ENCODE measurements around the gene ZBTB32. TPM values are rescaled to one million over a fixed set of nuclear protein-coding genes. Genes with fewer than 3 reads are reported as not detected.

ZBTB32 gene
- total RNA-seq, 1 donor from 2014 or later: not detected

DNA sequence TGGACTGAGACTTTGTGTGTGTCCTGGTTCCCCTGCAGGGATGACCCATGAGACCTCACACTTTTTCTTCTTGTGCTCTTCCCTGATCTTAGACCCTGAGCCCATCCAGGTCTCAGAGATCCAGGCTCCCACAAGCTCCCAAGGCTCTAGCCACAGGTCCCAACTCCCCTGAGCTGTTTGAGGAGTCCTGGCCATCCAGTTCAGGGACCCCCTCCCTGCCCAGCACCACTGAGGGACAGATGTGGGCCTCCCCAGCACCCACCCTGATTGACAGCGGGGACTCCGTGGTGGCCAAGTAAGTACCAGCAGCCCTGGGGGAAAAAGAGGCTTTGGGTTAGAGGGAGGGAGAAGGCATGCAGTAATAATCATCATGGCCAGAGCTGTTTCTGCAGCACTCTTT lies 55.3 kb downstream of the ZBTB32 start:
- Mint-ChIP-seq H3K9me3 (no peaks in the 10 kb centered on the region), H3K4me3 (peak overlapping the region; percentile 99), H3K27me3 (peaks cover 13% of the 10 kb centered on the region), H3K4me1 (ENCODE audit: unreplicated experiment) (peaks cover 9% of the 10 kb centered on the region), H3K36me3 (peaks cover 7% of the 10 kb centered on the region), H3K27ac (peak overlapping the region; percentile 53)
- DNase-seq (ENCODE audit: extremely low spot score, unreplicated experiment): no peak
- no peak for TF ChIP-seq CTCF (conservative IDR thresholded peaks at IDR 0.05)

DNA sequence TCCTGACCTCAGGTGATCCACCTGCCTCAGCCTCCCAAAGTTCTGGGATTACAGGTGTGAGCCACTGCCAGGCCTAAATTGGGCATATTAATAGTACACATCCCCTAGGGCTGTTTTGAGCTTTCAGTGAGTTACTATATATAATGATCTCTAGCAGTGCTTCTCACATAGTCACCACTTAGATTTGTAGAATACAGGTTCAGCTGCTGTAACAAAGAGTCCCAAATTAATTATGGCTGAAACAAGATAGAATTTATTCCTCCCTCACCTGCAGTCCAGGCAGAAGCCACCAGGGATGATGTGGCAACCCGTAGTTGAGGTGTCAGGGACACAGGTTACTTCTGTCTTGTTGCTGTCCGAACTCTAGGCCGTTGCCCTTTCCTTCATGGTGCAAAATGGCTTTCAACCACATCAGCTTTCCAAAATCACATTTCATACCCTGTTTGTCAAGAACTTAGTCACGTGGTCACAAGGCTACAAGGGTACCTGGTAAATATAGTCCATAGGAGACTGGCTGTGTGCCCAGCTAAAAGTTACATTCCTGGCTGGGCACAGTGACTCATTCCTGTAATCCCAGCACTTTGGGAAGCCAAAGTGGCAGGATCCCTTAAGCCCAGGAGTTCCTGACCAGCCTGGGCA lies 56.5 kb downstream of the ZBTB32 start:
- Mint-ChIP-seq H3K4me1 (ENCODE audit: unreplicated experiment) (peaks cover 9% of the 10 kb centered on the region), H3K36me3 (peaks cover 10% of the 10 kb centered on the region), H3K27ac (no peak overlapping the region), H3K9me3 (no peaks in the 10 kb centered on the region), H3K27me3 (peaks cover 7% of the 10 kb centered on the region), H3K4me3 (no peak overlapping the region)
- no peak for TF ChIP-seq CTCF (conservative IDR thresholded peaks at IDR 0.05)
- DNase-seq (ENCODE audit: extremely low spot score, unreplicated experiment): no peak

DNA sequence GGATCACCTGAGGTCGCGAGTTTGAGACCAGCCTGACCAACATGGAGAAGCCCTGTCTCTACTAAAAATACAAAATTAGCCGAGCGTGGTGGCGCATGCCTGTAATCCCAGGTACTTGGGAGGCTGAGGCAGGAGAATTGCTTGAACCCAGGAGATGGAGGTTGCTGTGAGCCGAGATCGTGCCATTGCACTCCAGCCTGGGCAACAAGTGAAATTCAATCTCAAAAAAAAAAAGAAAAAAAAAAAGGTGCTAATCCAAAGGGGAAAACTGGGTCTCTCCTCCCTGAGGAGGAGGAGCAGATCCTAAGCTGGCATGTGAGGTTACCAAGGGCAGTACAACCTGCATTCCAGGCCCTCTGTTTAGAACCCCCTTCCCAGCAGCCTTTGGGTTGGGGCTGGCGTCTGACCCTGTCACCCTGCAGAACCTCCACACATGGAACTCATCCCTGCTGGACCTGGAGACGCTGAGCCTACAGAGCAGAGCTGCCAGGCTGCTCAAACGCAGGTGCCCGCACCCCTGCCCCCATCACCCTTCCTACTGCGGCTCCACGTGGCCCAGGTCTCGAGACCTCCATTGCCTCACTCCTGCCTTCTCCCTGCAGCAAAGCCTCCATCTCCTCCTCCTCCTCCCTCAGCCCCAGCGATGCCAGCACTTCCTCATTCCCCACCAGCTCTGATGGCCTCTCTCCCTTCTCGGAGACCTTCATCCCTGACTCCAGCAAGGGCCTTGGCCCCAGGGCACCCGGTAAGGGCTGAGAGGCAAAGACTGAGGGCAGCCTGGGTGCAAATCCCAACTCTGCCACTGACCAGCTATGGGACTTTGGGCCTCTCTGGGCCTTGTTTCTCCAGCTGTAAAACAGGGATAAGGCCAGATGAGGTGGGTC lies 60.3 kb downstream of the ZBTB32 start:
- Mint-ChIP-seq H3K27ac (no peak overlapping the region), H3K9me3 (no peaks in the 10 kb centered on the region), H3K27me3 (no peaks in the 10 kb centered on the region), H3K4me1 (ENCODE audit: unreplicated experiment) (no peaks in the 10 kb centered on the region), H3K36me3 (peaks cover 12% of the 10 kb centered on the region), H3K4me3 (no peak overlapping the region)
- TF ChIP-seq CTCF (conservative IDR thresholded peaks at IDR 0.05): no peak
- DNase-seq (ENCODE audit: extremely low spot score, unreplicated experiment): no peak

Other genes with a start within 250 kb of the ZBTB32 start
- 0.80 and 2.0 TPM in 2 replicates for gene KRTDAP, start 214.1 kb upstream of the ZBTB32 start, total RNA-seq (ENCODE audit: low replicate concordance)
- gene DMKN, start 190.9 kb upstream of the ZBTB32 start, total RNA-seq (ENCODE audit: low replicate concordance): 70.9 and 141 TPM in 2 replicates
- 0.53 TPM in 1 of 2 replicates, not detected in the other for gene SBSN, start 176.2 kb upstream of the ZBTB32 start, total RNA-seq (ENCODE audit: low replicate concordance)
- not detected in 2 replicates for gene GAPDHS, start 171.1 kb upstream of the ZBTB32 start, total RNA-seq (ENCODE audit: low replicate concordance)
- 104 and 113 TPM in 2 replicates for gene TMEM147, start 158.9 kb upstream of the ZBTB32 start, total RNA-seq (ENCODE audit: low replicate concordance)
- 1.3 and 16.8 TPM in 2 replicates for gene ATP4A, start 140.9 kb upstream of the ZBTB32 start, total RNA-seq (ENCODE audit: low replicate concordance)
- not detected in 2 replicates for gene PMIS2, start 118.4 kb upstream of the ZBTB32 start, total RNA-seq (ENCODE audit: low replicate concordance)
- gene HAUS5, start 91.8 kb upstream of the ZBTB32 start, total RNA-seq (ENCODE audit: low replicate concordance): 19.5 and 42.6 TPM in 2 replicates
- gene RBM42, start 75.5 kb upstream of the ZBTB32 start, total RNA-seq (ENCODE audit: low replicate concordance): 79.6 and 84.9 TPM in 2 replicates
- gene ETV2, start 62.8 kb upstream of the ZBTB32 start, total RNA-seq (ENCODE audit: low replicate concordance): 1.1 TPM in 2 replicates
- 408 and 544 TPM in 2 replicates for gene COX6B1, start 56.2 kb upstream of the ZBTB32 start, total RNA-seq (ENCODE audit: low replicate concordance)
- 4.4 and 5.1 TPM in 2 replicates for gene UPK1A, start 38.0 kb upstream of the ZBTB32 start, total RNA-seq (ENCODE audit: low replicate concordance)
- 52.3 and 55.4 TPM in 2 replicates for gene KMT2B, start 13.4 kb downstream of the ZBTB32 start, total RNA-seq (ENCODE audit: low replicate concordance)
- 1.5 and 3.8 TPM in 2 replicates for gene IGFLR1, start 37.9 kb downstream of the ZBTB32 start, total RNA-seq (ENCODE audit: low replicate concordance)
- 22.2 and 25.4 TPM in 2 replicates for gene U2AF1L4, start 40.9 kb downstream of the ZBTB32 start, total RNA-seq (ENCODE audit: low replicate concordance)
- 74.2 and 85.4 TPM in 2 replicates for gene PSENEN, start 41.1 kb downstream of the ZBTB32 start, total RNA-seq (ENCODE audit: low replicate concordance)
- gene LIN37, start 44.0 kb downstream of the ZBTB32 start, total RNA-seq (ENCODE audit: low replicate concordance): 15.5 and 17.9 TPM in 2 replicates
- gene HSPB6, start 52.5 kb downstream of the ZBTB32 start, total RNA-seq (ENCODE audit: low replicate concordance): 0.43 and 0.60 TPM in 2 replicates
- 34.6 and 48.0 TPM in 2 replicates for gene PROSER3, start 53.6 kb downstream of the ZBTB32 start, total RNA-seq (ENCODE audit: low replicate concordance)
- gene ARHGAP33, start 71.0 kb downstream of the ZBTB32 start, total RNA-seq (ENCODE audit: low replicate concordance): 16.3 and 71.8 TPM in 2 replicates
- gene PRODH2, start 108.3 kb downstream of the ZBTB32 start, total RNA-seq (ENCODE audit: low replicate concordance): 11.5 and 20.6 TPM in 2 replicates
- 1.9 TPM in 2 replicates for gene NPHS1, start 147.9 kb downstream of the ZBTB32 start, total RNA-seq (ENCODE audit: low replicate concordance)
- 3.3 and 3.5 TPM in 2 replicates for gene KIRREL2, start 152.4 kb downstream of the ZBTB32 start, total RNA-seq (ENCODE audit: low replicate concordance)
- 43.3 and 120 TPM in 2 replicates for gene APLP1, start 164.0 kb downstream of the ZBTB32 start, total RNA-seq (ENCODE audit: low replicate concordance)
- 9.1 and 11.6 TPM in 2 replicates for gene NFKBID, start 196.0 kb downstream of the ZBTB32 start, total RNA-seq (ENCODE audit: low replicate concordance)
- 1.0 and 1.3 TPM in 2 replicates for gene HCST, start 198.0 kb downstream of the ZBTB32 start, total RNA-seq (ENCODE audit: low replicate concordance)
- not detected in 2 replicates for gene TYROBP, start 203.7 kb downstream of the ZBTB32 start, total RNA-seq (ENCODE audit: low replicate concordance)
- gene LRFN3, start 231.8 kb downstream of the ZBTB32 start, total RNA-seq (ENCODE audit: low replicate concordance): 17.3 and 22.6 TPM in 2 replicates